Uterus (tissue), 2 donors: Measurements from ENCODE around the gene ZFX.

ENCODE experiments used
- POLR2A ChIP-seq, 2 donors: fragments of 450-650 bp; IDR thresholded peaks; one replicate each; pipeline ENCODE4 v1.6.1; 2016; ENCODE audit warnings: antibody characterized with exemption in 2 of 2, mild to moderate bottlenecking in 1 of 2, moderate library complexity in 1 of 2
- TF ChIP-seq, protein P1 (sequence below), 4 experiments: fragments of 200-600 bp in 2 of 4; fragments of 450-650 bp in 2 of 4; sonication (generic) in 2 of 4; IDR thresholded peaks; one replicate each; pipeline ENCODE4 v1.5.1; 2016 to 2019; ENCODE audit warnings: antibody characterized with exemption in 4 of 4, mild to moderate bottlenecking in 2 of 4, moderate library complexity in 1 of 4

DNA sequence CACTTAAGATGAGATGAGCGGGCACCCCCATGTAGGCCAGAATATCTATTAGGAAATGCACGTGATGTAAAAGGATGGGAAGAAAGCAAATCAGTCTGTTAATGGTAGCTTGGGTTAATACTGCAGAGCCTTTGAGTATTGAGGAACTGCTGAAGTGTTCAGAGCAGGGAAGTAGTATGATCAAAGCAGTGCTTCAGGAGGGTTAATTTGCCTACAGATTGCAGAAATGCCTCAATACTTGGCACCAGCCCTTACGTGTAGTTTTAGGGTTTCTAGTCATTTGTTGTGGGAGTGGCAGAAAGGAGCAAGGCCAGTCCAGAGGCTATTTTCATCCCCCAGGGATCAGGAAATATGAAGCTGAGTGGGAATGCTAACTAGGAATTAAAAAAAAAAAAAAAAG, 19.7 kb downstream of the ZFX start:
- TF ChIP-seq, protein P1, sequence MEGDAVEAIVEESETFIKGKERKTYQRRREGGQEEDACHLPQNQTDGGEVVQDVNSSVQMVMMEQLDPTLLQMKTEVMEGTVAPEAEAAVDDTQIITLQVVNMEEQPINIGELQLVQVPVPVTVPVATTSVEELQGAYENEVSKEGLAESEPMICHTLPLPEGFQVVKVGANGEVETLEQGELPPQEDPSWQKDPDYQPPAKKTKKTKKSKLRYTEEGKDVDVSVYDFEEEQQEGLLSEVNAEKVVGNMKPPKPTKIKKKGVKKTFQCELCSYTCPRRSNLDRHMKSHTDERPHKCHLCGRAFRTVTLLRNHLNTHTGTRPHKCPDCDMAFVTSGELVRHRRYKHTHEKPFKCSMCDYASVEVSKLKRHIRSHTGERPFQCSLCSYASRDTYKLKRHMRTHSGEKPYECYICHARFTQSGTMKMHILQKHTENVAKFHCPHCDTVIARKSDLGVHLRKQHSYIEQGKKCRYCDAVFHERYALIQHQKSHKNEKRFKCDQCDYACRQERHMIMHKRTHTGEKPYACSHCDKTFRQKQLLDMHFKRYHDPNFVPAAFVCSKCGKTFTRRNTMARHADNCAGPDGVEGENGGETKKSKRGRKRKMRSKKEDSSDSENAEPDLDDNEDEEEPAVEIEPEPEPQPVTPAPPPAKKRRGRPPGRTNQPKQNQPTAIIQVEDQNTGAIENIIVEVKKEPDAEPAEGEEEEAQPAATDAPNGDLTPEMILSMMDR (IDR thresholded peaks at IDR 0.05) = no peak
- no peak for TF ChIP-seq POLR2A (IDR thresholded peaks at IDR 0.05)
